MCF 10A (cell line): ENCODE results near the gene RIPK4. TPM values are rescaled to one million over a fixed set of nuclear protein-coding genes. Genes with fewer than 3 reads are reported as not detected.

Source experiments
- BruUV-seq: library from RNA; stranded (reverse); fragments of 400-500 nt; replicated peaks from 2 replicates; lab custom pipeline; 2021; lab: Mats Ljungman, UMichigan
- CTCF ChIA-PET: fragments of 300-600 bp; sonication (Branson Sonifier 250); formaldehyde crosslinking; extraction: SDS; loops from one replicate; lab custom pipeline; 2021; ENCODE audit warnings: antibody characterized with exemption, inconsistent platforms; lab: Yijun Ruan, JAX
- POLR2A ChIA-PET: fragments of 300-600, 350-650 bp; sonication (Branson Sonifier 250); formaldehyde crosslinking; extraction: SDS; loops from one replicate; lab custom pipeline; 2020; ENCODE audit warnings: antibody characterized with exemption, inconsistent platforms; lab: Yijun Ruan, JAX
- DNase-seq: peaks from one replicate; pipeline ENCODE4 v3.0.0-alpha.2; 2018; ENCODE audit not compliant: unreplicated experiment
- H3K27ac Mint-ChIP-seq: one replicate; pipeline ENCODE4 v1.8.0; 2022; ENCODE audit warnings: mild to moderate bottlenecking, low read depth, mixed read lengths; ENCODE audit not compliant: unreplicated experiment
- H3K27me3 Mint-ChIP-seq: one replicate; pipeline ENCODE4 v1.8.0; 2022; ENCODE audit warnings: mixed read lengths; ENCODE audit not compliant: insufficient read depth, unreplicated experiment
- H3K36me3 Mint-ChIP-seq: one replicate; pipeline ENCODE4 v1.8.0; 2022; ENCODE audit warnings: mild to moderate bottlenecking, moderate library complexity, mixed read lengths; ENCODE audit not compliant: insufficient read depth, unreplicated experiment
- H3K4me1 Mint-ChIP-seq: one replicate; pipeline ENCODE4 v1.8.0; 2022; ENCODE audit warnings: mixed read lengths; ENCODE audit not compliant: insufficient read depth, unreplicated experiment
- H3K4me3 Mint-ChIP-seq: one replicate; pipeline ENCODE4 v1.8.0; 2022; ENCODE audit warnings: mild to moderate bottlenecking, moderate library complexity, mixed read lengths; ENCODE audit not compliant: unreplicated experiment
- H3K9me3 Mint-ChIP-seq: one replicate; pipeline ENCODE4 v1.8.0; 2022; ENCODE audit warnings: mixed read lengths; ENCODE audit not compliant: unreplicated experiment
- CTCF ChIP-seq: fragments of 200-600 bp; IDR thresholded peaks from one replicate; pipeline ENCODE4 v1.8.0; 2022; ENCODE audit warnings: antibody characterized with exemption, mild to moderate bottlenecking; ENCODE audit not compliant: unreplicated experiment
- intact Hi-C: fragments of 100-400 bp; cut with micrococcal nuclease; formaldehyde crosslinking; loops from 2 replicates; pipeline ENCODE4 v1.14.1; 2022
- total RNA-seq: library from RNA; stranded (reverse); gene quantifications from 2 replicates; pipeline ENCODE4 v1.2.3, GENCODE V29; 2022

Gene RIPK4
- total RNA-seq, 1 experiment from 2014 or later, result 22.3 TPM

- Mint-ChIP-seq H3K4me3 (peak overlapping the region; percentile 64), H3K36me3 (peaks cover 94% of the 10 kb centered on the region), H3K4me1 (peaks cover 28% of the 10 kb centered on the region), H3K27ac (no peak overlapping the region), H3K27me3 (no peaks in the 10 kb centered on the region), H3K9me3 (no peaks in the 10 kb centered on the region)
- CTCF ChIA-PET, result interaction anchor here (0.6 to 3.1 kb wide), 4 partner anchors 11 to 1436 kb away, joined by 3 to 16 read pairs (median 6); no protein-coding TSS in a partner anchor
- POLR2A ChIA-PET, result interaction anchor here (1.0 to 6.3 kb wide), 9 partner anchors 11 to 134 kb away, joined by 3 to 108 read pairs (median 14); partner anchors contain the start of gene RIPK4
- intact Hi-C loops, result no loop called here
- TF ChIP-seq CTCF, result no peak
- BruUV-seq, result no TSS peak
- DNase-seq, result peak; percentile 66
These were observed 16.2 kb downstream of the RIPK4 start for GRCh38 chr21:41750532-41751151.

- H3K4me1 Mint-ChIP-seq, result peaks cover 28% of the 10 kb centered on the region
These were observed 16.8 kb downstream of the RIPK4 start for GRCh38 chr21:41750051-41750450.

GRCh38 chr21:41749286-41749685 is 17.6 kb downstream of the RIPK4 start:
- no TSS peak for BruUV-seq
- Mint-ChIP-seq H3K27me3 (no peaks in the 10 kb centered on the region), H3K27ac (no peak overlapping the region), H3K4me3 (no peak overlapping the region), H3K36me3 (peaks cover 98% of the 10 kb centered on the region), H3K9me3 (no peaks in the 10 kb centered on the region), H3K4me1 (peaks cover 28% of the 10 kb centered on the region)
- no peak for TF ChIP-seq CTCF
- intact Hi-C loops, result no loop called here
- POLR2A ChIA-PET, result interaction anchor here (0.5 to 6.3 kb wide), 4 partner anchors 11 to 356 kb away, joined by 3 to 108 read pairs (median 7); partner anchors contain the start of gene RIPK4
- CTCF ChIA-PET, result interaction anchor here (1.0 to 4.5 kb wide), 4 partner anchors 9 to 137 kb away, joined by 3 to 20 read pairs (median 5); no protein-coding TSS in a partner anchor
- no peak for DNase-seq

More at GRCh38 chr21:41750051-41750450, 16.8 kb downstream of the RIPK4 start:
- intact Hi-C loops, result no loop called here
- no peak for DNase-seq
- ChIA-PET CTCF (interaction anchor here (0.6 to 4.5 kb wide), 5 partner anchors 10 to 1435 kb away, joined by 3 to 20 read pairs (median 6); no protein-coding TSS in a partner anchor), POLR2A (interaction anchor here (2.5 to 6.3 kb wide), 5 partner anchors 11 to 118 kb away, joined by 11 to 108 read pairs (median 14); partner anchors contain the start of gene RIPK4)
- peaks cover 94% of the 10 kb centered on the region for H3K36me3 Mint-ChIP-seq
- no peaks in the 10 kb centered on the region for H3K9me3 Mint-ChIP-seq
- no peaks in the 10 kb centered on the region for H3K27me3 Mint-ChIP-seq
- H3K4me3 Mint-ChIP-seq, result no peak overlapping the region
- BruUV-seq, result no TSS peak
- H3K27ac Mint-ChIP-seq, result no peak overlapping the region
- no peak for TF ChIP-seq CTCF

GRCh38 chr21:41747943-41748738 is 18.7 kb downstream of the RIPK4 start:
- intact Hi-C loops, result no loop called here
- Mint-ChIP-seq H3K27ac (no peak overlapping the region), H3K27me3 (no peaks in the 10 kb centered on the region), H3K4me3 (no peak overlapping the region), H3K9me3 (no peaks in the 10 kb centered on the region), H3K4me1 (peaks cover 23% of the 10 kb centered on the region), H3K36me3 (peaks cover 97% of the 10 kb centered on the region)
- TF ChIP-seq CTCF, result no peak
- TSS peak; percentile 9 for BruUV-seq
- ChIA-PET POLR2A (interaction anchor here (0.6 to 6.3 kb wide), 6 partner anchors 13 to 582 kb away, joined by 3 to 108 read pairs (median 4); partner anchors contain the start of gene RIPK4), CTCF (interaction anchor here (1.3 to 4.5 kb wide), 2 partner anchors 68 to 136 kb away, joined by 3 to 20 read pairs; no protein-coding TSS in a partner anchor)
- DNase-seq, result no peak
